HG03469 (cell line): ENCODE measurements around the gene DOCK8.
"Not testable (repeated sequence)": the region's sequence is repeated elsewhere in the genome, so short reads cannot be mapped to it uniquely, and the experiment has no call there.

Experiments
- ATAC-seq: cut with Tn5 transposase; IDR thresholded peaks from one replicate; pipeline ENCODE4 v1.9.1; 2021; ENCODE audit warnings: mild to moderate bottlenecking, moderate library complexity, moderate number of reproducible peaks; ENCODE audit not compliant: unreplicated experiment

DOCK8 gene

DNA sequence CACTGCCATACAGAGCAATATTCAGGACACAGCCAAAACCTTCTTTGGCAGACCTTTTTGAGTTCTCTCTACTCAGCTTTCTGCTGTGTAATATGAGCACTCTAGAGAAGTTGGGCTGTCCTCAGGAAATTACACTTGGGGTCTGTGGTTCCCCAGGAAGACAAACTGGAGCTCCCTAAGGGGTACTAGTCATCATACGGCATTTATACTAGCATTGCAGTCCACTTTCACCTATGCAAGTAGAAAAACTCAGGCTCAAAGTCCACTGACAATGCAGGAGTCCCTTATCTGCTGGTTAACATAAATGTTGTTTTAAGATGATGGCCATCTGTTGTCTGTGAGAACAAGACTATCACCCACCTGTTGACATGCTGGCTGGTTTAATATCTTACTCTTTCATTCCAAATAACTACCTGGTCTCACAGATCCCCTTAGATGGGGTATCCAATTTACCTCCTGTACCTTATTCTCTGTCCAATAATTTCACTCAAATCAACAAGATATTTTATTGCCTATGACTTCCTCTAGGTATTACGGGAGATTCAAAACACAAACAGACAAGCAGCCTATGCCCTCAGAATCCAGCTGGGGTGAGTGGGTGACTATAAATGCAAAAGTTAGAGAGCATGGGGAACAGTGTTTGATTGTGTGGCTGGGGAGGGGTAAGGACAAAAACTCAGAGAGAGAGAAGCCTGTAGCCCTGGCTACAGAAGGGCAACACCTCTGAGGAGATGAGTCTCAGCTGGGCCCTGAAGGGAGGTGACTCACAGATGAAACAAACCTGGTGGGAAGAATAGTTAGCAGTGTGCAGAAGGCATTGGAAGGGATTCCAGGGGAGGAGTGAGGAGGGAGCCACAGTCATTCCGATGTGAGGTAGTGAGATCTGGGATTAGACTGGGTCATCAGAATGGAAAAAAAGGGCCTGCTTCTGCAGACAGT is 10.2 kb downstream of the DOCK8 start:
- no peak for ATAC-seq

DNA sequence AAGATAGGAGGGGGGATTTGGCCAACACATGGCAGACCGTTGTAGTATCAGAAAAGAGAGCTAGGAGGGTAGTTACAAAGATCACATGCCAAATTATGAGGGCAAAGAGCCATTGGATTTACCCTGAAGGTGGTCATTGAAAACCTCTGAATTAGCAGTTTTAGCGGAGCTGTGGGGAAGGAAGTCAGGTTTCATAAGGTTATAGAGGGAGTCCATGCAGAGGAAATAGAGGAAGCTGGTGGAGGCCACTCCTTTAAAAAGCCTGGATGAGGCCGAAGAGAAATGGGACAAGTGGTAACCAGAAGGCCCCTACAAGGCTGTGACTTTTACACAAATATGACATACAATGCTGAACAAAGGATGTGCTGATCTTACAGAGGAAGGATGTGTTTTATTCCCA is 13.2 kb downstream of the DOCK8 start:
- ATAC-seq: no peak

DNA sequence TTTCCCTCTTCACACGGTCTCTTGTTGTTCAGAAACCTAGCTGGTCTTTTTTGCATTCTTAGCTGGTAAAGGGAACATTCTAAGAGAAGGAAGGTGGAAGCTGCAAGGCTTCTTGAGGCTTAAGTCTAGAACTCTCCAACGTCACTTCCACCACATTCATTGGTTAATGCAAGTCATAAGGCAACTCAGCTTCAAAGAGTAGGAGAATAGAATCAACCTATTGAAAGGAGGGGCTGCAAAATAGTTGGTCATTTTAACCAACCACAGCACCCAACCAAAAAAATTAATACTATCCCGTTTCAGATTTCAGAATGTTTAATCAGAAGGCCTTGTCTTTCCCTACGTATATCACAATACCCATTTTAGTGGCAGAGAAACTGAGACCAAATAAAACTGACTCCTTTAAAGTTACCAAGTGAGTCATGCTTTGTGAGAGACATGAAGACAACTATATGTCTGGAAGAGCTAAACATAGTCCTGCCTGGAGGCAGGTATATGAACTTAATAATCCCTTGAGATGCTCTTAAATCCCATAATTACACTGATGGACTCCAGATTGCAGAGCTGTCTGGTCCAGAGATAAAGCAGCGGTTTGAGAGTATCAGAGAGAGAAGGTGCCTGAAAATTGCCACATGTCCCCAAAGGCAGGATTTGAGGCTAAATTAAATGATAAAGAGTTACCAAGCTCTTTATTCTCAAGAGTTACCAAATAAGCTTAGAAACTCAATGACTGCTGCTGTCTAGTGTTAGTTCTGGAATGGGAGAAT is 14.4 kb downstream of the DOCK8 start:
- no peak for ATAC-seq

DNA sequence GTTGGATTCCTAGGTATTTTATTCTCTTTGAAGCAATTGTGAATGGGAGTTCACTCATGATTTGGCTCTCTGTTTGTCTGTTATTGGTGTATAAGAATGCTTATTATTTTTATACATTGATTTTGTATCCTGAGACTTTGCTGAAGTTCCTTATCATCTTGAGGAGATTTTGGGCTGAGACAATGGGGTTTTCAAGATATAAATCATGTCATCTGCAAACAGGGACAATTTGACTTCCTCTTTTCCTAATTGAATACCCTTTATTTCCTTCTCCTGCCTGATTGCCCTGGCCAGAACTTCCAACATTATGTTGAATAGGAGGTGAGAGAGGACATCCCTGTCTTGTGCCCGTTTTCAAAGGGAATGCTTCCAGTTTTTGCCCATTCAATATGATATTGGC is 17.0 kb downstream of the DOCK8 start:
- not testable (repeated sequence) for ATAC-seq

DNA sequence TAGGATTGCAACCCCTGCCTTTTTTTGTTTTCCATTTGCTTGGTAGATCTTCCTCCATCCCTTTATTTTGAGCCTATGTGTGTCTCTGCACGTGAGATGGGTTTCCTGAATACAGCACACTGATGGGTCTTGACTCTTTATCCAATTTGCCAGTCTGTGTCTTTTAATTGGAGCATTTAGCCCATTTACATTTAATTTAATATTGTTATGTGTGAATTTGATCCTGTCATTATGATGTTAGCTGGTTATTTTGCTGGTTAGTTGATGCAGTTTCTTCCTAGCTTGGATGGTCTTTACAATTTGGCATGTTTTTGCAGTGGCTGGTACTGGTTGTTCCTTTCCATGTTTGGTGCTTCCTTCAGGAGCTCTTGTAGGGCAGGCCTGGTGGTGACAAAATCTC is 19.0 kb downstream of the DOCK8 start:
- not testable (repeated sequence) for ATAC-seq

DNA sequence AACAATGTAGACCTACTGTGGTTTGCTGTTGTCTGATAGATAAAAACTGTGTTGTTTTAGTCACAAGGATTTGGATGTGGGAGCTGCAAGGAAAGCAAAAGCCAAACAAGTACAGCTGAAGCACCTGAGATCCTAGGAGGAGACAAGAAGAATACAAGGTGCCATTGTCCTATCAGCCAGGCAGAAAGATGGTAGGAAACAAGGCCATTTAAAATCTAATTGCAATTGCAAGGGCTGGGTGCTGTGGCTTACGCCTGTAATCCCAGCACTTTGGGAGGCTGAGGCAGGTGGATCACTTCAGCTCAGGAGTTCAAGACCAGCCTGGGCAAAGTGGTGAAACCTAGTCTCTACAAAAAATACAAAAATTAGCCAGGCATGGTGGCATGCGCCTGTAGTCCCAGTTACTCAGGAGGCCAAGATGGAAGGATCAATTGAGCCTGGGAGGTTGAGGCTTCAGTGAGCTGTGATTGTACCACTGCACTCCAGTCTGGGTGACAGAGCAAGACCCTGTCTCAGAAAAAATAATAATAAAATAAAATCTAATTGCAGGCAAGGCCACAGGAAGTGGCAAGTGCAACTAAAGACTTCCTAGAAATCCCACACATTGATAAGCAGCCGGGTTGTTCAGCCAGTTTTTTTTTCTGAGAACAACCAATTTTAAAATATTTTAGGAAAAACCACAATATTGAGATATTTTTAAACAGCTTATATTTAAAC is 22.6 kb downstream of the DOCK8 start:
- no peak for ATAC-seq

DNA sequence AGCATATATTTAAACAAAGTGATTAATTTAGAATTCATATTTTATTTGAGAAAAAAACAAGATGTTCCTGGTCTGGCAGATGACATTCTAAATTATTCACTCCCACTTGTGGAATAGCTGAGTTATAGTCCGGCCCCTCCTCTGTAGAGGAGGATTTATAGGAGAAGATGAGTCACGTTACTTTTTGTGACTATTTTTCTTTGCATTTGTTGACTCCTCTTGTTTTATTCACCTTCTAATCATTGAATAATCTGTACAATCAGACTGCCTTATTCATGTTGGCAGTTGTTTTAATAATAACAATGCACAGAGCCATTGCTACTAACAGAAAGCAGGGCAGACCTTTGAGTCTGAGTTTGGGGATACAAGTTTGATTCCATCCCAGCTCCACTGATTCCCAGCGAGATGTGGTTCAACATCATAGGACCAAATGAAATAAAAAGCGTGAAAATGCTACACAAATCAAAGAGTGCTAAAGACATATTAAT is 23.2 kb downstream of the DOCK8 start:
- ATAC-seq: no peak

DNA sequence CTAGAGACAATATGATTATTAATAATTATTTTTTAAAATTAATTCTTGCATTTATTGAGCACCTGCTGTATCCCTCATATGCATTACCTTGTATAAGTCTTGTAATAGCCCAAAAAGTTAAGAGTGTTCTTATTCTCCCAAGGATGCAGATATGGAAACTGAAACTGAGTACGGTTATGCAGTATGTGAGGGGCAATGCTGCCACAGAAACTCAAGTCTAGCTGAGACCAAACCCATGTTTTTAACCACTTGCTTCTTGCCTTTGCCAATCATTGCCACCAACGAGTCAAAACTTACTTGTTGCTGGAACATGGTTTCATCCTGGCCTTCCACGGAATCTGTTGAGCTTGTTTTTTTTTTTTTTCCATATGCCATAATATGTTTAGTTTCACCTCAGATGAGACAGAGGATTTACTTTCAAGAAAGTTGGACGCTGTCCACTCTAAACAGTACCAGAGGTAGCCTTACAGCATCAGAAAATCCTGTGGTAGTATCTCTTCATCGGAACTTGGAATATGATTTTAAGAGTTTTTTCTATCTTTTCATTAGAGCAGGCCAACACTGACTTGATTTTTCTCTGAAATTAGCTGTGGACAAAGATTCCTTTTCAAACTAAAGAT is 27.9 kb downstream of the DOCK8 start:
- no peak for ATAC-seq

DNA sequence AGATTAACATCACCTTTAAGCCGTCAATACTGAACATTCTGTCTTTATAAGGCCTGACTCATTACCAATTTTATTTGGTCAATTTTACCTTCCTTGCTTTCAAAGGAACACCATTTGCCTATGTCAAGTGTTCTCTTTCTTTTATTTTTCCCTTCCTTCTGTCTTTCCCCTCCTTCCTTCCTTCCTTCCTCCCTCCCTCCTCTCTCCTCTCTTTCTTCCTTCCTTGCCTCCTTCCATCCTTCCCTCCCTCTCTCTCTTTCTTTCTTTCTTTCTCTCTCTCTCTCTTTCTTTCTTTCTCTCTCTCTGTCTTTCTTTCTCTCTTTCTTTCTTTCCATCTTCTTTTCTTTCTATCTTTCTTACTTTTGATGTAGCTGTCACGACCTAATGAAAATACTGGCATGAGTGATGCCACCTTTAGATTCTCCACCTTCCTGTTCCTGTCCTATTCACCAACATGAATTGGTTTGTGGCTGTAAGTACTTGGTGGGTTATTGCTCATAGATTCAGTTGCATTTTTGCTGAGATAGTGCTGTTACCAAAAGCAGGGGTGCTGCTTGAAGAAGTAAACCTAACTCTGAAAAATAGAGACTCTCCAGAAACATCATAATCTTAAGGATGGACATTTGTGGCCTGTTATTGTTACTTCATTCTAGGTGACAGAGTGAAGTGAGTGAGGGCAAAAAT is 33.8 kb downstream of the DOCK8 start:
- no peak for ATAC-seq

DNA sequence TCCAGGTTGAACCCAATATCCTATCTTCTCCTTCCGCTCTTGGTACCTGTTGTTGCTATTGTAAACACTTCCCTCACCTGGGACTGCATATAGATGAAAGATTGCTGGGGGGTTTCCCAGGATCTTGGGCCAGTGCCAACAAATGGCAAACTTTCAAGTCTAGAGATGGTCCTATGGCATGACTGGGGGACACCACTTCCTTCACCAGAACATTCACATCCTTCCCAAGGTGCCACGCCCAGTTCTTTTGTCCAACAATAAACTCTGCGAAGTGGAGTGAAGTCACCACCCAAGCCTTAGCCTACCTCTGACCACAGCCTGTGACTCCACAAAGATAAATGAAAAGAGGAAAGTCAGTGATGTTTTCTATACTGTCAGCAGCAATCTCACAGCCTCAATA is 34.4 kb downstream of the DOCK8 start:
- ATAC-seq: no peak

DNA sequence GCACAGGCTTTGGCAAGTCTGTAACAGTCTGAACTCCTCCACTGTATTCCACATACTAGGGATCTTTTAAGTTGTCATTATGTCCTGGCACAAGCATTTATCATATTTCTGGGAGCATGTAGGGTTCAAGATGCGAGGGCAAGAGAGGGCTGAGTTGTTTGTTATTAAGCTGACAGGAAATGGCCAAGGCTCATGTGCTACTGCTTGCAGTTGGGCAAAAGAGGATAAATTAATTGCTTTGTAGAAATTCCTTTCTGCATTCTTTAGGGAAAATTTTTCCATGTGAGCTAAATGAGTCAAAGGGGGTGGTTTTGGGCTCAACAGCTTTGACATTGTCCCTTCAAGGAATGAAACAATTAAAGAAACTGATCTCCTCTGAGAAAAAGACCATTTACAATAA is 35.4 kb downstream of the DOCK8 start:
- ATAC-seq: no peak

DNA sequence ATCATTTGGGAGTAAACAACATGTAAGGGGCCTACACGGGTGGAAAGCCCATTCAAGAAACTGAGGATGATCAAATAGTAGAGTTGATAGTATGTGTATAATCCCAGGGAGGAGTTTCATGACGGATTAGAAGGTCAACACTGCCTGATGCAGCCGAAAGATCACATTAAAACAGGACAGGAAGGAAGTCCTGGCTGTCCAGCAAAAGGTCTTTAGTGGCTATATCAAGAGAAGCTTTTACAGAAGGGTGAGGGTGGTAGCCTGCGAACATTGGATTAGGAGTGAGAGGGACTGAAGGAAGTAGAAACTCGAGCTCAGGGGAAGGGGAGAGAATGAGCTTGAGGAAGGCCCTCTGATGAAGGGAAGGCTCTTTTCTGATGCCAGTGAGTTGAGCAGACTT is 36.0 kb downstream of the DOCK8 start:
- no peak for ATAC-seq

DNA sequence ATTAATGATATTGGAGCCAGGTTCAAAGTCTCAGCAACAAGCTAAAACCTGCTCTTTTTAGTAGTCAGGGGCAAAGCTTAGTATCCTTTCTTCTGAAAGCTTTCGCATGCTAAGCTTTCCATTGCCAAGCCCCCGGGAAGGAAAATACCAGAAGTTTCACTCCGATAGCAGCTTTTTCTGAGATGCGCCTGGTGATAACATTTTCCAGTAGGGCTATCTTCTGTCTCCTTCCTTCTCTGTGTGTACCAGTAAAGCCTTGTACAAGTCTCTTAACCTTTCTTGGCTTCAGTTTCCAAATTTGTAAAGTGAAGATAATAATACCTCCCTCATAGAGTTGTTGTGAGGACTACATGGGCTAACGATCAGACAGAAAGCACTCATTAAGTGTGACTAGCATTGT is 36.7 kb downstream of the DOCK8 start:
- no peak for ATAC-seq

DNA sequence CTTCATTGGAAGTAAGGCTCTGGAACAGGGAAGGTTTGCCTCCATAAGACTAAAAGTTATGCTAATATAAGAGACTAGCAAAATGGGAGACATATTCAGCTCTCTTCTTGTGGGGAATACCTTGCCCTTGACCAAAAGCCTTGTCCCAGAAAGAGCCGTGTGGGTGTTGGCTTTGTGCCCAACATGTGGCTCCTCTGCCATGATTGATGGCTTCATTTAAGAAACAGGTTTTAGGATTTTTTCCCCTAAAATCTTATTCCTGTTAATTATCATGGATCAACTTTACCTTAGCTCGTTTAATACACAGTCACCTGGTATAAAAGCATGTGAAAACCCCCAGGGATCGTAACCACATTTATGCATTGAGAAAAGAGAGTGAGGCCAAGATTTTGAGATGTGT is 38.9 kb downstream of the DOCK8 start:
- no peak for ATAC-seq

DNA sequence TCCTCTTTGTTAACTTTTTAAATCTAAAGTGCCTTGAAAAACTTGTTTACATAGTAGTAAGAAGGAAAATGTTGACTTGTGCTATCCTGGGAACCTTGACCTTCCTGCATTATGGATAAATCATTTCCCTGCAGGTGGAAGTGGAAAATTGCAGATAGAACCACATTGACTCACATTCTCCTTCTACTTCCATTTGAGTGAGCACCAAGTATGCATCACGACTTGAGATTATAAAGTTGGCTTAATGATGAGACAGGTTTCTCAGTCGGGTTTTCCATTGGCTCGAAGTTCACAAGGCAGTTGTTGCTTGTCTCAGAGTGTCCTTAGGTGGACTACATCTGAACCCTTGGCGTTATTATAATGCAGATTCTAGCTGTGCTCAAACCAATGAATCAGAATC is 39.9 kb downstream of the DOCK8 start:
- no peak for ATAC-seq

DNA sequence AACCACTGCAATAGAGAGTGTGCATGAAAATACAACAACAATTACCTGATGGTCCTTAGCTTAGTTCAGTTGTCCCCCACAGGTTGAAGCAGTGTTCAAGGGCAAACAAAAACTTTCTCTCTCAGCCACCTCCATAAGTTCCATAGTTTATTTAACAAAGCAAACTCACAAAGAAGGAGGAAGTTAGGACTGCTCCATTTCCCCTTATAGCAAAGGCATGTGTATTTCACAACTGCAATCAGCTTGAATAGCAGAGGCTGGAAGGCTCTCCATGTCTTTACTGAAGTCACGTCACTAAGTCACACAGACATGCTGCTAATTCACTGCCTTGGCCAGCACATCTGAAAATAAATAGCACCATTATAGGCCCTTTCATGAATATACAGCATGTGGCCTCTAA is 43.3 kb downstream of the DOCK8 start:
- ATAC-seq: no peak

DNA sequence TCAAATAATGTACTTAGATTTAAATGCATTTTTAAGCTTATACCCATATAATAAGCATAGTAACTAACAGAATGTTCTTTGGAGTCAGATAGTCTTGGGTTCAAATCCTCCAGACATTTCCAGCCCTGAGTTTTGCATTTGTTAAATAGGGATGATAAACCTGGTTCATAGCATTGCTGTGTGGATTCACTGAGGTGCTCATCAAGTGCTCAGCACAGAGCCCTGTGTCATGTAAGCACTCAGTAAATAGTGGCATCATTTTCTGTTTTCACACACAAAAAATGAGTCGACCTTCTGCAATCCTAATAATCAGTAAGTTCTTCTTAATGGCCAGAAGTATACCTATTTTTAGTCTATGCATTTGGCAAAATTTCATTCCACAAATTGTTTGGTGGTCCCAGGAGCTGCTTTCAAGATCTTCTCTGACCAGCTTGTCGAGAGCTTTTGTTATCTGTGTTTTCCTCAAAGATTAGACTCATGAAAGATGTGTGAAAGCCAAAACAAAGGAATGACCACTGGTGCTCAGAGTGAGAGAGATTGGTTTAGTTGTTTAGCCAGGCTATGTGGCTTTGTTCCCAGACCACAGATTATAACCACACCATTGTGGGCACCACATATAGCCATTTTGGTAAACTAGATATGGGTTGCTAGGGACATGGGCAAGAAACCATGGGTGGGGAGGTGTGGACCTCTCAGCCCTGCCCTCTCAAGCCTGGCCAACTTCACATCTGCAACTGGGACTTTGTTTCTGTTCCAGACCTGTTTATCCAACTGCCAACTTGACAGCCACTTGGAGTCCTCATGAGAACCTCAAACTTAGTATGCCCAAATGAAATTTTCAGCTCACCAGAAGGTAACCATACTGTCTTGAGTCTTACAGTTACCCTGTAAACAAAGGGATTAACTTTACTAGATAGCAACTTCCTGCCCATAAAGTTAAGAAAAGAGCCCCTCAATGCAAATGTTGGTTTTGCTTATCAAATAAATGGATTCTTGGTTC is 45.0 kb downstream of the DOCK8 start:
- ATAC-seq: no peak

DNA sequence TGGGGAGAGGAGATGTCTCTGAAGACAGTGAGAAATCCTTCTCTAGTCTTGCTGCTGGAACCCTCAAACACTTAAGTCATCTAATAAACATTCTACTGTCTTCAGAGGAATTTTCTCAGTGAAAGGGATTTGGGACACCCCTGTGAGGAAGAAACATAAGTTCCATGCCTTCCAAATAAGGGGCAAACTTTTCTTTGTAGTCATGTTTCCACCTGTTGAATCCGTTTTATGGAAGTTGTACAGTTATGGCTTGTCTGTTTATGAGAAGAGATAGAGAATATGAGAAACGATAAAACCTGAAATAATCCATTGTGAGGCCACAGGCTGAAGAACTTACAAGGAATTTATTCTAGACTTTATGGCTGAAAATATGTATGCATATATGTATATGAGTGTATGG is 49.6 kb downstream of the DOCK8 start:
- no peak for ATAC-seq

DNA sequence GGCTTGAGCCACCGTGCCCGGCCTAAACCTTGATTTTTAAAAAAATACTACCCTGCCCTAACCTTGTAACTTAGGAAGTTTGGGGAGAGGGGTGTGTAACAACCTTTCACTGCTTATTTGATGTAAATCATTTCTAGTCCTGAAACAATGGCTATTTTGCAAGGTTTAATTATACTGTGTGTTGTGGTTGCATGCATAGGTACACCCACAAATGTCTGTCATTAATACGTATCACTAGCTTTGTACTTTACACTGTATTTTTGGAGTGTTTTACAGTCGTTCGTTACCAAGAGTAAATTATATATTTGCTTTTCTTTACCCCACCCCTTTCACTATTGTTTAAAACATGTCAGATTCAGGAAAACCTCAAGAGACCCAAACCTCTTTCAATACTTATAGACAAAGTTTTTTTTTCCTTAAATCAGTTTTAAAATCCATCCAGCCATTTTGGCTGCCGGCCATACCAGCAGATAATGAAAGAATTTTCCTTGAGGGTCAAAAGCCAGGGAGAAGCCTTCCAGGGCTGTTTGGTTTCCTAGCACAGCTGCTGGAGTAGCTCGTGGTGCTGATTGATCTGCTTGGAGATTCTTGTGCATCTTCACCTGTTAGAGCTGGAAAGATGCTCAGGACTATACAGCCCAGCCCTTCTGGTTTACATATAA is 50.7 kb downstream of the DOCK8 start:
- no peak for ATAC-seq
